GM12892 (cell line): Measurements from ENCODE around the gene KIF1C.

Source experiments
- POLR2A ChIP-seq: IDR thresholded peaks from 2 replicates; pipeline ENCODE4 v1.6.1; 2011; ENCODE audit warnings: low read depth, low read length, control low read depth
- POLR2AphosphoS5 ChIP-seq: IDR thresholded peaks from 2 replicates; pipeline ENCODE4 v1.6.1; 2011; ENCODE audit warnings: low read depth, low read length, control low read depth
- TAF1 ChIP-seq: IDR thresholded peaks from 2 replicates; pipeline ENCODE4 v1.6.1; 2011; ENCODE audit warnings: low read depth, mild to moderate bottlenecking, control low read depth, low read length, borderline replicate concordance

DNA sequence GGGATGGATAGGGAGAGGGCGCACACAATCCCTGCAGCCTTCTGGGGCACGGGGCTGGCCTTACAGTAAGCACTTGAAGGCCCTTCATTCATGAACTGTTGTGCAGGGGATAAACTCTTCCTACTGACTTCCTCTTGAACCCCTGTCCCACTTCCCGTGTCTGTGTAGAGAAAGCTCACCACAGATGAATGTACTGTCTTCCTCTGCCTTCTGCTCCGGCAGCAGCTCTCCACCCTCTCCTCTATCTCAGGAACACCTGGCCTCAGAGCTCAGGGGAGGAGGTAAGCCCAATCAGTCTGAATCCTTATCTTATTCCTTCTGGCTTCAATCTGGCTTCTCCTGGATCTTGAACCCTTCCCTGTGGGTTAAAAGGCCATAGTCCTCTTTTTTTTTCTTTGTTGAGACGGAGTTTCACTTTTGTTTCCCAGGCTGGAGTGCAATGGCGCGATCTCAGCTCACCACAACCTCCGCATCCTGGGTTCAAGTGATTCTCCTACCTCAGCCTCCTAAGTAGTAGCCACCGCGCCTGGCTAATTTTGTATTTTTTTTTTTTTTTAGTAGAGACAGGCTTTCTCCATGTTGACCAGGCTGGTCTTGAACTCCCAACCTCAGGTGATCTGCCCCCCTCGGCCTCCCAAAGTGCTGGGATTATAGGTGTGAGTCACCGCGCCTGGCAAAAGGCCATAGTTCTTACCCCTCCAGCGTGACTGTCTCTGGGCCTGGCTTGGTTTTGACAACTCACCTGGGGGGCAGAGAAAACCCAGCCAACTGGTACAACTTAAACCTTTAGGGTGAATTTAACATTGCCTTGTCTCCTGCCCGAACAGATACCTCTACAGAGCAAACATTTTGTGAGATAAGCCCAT is 44.6 kb downstream of the KIF1C start:
- no peak for TF ChIP-seq TAF1
- TF ChIP-seq POLR2A: no peak
- no peak for TF ChIP-seq POLR2AphosphoS5
